GM18951 (cell line): ENCODE results near the gene SULT2B1.

Experiments
- POLR2A ChIP-seq: IDR thresholded peaks from 4 replicates; pipeline ENCODE4 v1.6.1; 2011; ENCODE audit warnings: mild to moderate bottlenecking; ENCODE audit not compliant: insufficient read length, insufficient read depth; ENCODE audit errors: extremely low read depth
- in situ Hi-C: fragments of 300-500 bp; cut with MboI; formaldehyde crosslinking; loops from one replicate; pipeline ENCODE4 v1.12.0; 2022; ENCODE audit warnings: low sequenced_read_pairs, mixed read lengths, inconsistent platforms; ENCODE audit not compliant: unreplicated experiment

Gene SULT2B1

GRCh38 chr19:48617146-48617937 is 65.4 kb downstream of the SULT2B1 start:
- in situ Hi-C loops, result no loop called here
- TF ChIP-seq POLR2A, result no peak

GRCh38 chr19:48618278-48618915 is 66.4 kb downstream of the SULT2B1 start:
- TF ChIP-seq POLR2A, result no peak

DNA sequence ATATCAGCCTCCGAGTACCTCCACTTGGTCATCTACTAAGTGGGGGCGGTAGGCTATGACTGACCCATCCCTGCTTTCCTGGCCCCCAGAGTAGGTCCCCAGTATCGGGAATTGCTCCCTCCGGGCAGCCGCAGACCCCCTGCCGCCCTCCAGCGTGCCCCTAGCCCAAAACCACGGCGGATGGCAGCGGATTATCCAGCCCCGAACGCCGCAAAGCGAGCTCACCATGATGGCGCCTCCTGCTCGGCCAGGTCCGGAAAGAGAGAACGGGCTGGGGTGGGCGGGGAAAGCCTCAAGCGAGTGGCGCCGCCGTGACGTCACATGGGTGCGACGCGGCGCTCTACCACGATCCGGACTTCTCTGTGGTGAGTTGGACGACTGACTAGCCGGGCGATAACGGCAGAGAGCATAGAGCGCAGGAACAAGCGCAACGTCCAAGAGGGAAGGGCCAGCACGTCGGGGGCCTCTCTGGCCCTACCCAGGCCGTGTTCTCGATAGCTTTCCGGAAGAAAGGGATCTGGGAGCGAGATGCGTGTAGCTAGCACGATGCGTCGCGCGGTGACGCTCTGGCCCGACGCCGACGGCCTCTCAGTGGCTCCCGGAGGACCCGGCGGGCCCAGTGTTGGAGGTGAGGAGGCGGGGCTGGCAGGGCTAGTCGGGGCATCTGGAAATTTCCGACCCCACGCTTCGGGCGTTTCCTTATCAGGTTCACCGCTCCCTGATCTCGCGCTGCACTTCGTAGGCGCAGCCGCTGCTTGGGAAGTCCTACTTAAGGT is 67.1 kb downstream of the SULT2B1 start, which contains the start of the genes RPL18 and SPHK2:
TSS of gene RPL18 (minus strand) at position 263 of the 776 bp plus-strand sequence. CDS start at position 228, 35 bp downstream.
TSS of gene SPHK2 (plus strand) at position 591 of the 776 bp plus-strand sequence. CDS start 1,009 bp downstream, outside the sequence.
- in situ Hi-C loops, result no loop called here
- peak; percentile 95 for TF ChIP-seq POLR2A

More at GRCh38 chr19:48618278-48618915, 66.4 kb downstream of the SULT2B1 start:
- in situ Hi-C loops, result no loop called here

DNA sequence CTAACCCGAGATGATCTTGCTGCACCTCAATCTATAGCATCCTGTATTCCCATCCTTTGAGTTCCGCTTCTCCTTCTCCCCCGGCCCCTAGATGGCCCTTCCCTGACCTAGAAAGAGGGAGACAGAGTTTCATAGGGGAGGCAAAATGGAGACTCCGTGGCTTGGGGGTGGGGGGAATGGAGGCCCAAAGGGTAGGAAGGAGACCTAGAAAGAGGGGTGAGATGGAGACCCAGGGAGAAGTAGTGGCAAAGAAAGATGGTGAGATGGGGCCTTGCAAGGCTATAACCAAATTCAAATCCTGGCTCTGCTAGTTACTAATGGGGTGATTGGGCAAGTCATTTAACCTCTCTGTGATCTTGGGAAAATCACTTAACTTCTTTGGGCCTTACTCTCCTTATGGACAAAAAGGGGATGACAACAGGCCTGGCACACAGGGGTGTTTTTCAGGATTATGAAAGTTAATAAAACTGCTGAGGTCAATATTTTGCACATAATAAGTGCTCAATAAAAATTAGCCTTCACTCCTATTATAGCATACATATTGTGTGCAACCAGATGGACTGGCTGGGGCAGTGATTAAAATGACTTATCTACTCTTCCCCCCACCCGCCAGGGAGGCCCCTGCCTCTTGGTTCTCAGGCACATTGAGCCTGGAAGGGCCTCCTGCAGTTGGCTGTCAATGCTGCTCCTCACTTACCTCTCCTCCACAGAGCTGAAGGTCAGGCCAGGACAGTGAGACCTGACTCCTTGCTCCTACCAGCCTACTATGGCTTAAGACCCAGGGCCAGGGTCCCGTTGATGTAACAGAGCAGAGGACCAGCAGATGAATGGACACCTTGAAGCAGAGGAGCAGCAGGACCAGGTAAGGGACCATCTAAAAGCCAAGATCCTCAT is 68.0 kb downstream of the SULT2B1 start:
- in situ Hi-C loops, result no loop called here
- no peak for TF ChIP-seq POLR2A

DNA sequence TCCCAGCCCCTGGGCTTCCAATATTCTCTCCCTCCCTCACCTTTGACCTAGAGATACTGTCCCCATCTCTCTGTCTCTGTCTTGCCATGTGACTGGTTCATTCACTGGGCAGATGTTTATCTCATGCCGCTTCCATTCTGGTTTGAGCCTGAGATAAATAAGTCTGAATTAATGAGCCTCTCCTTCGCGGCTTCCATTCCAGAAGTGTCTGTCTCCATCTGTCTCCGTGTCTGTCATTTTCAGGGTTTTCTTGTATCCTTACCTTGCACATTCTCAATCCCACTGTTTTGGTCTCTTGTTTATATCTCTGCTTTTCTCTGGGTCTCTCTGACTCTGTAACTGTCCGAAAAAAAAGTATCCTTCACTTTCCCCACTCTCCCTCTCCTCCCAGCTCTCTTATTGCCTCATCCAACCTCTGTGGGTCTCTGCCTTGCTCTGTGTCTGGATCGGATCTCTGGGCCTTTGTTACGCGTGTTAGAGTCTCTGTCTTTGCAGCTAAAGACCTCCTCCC is 71.6 kb downstream of the SULT2B1 start:
- in situ Hi-C loops, result no loop called here
- no peak for TF ChIP-seq POLR2A

DNA sequence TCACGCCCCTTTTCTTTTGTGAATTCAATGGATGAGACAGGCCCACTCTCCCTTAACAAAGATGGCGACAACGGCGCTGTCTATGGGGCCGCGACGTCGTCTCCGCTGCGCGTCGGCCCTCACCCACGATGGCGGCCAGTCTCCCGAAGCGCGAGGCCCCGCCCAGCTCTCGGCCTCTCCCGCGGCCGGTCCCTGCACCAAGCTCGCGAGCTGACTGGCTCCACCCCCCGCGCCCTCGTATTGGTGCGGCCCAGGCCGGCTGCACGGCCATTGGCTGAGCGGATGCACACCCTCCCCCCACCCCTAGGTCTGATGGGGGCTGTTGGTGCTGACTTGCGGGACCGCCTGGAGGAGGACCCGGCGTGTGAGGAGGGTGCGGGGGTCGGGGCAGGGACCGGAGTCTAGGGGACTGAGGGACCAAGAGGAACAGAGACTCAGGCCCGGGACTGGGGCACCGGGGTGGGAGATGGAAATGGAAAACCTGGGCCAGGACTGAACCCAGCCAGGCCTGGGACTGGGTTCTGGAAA is 72.2 kb downstream of the SULT2B1 start:
- in situ Hi-C loops, result no loop called here
- TF ChIP-seq POLR2A, result peak; percentile 51

DNA sequence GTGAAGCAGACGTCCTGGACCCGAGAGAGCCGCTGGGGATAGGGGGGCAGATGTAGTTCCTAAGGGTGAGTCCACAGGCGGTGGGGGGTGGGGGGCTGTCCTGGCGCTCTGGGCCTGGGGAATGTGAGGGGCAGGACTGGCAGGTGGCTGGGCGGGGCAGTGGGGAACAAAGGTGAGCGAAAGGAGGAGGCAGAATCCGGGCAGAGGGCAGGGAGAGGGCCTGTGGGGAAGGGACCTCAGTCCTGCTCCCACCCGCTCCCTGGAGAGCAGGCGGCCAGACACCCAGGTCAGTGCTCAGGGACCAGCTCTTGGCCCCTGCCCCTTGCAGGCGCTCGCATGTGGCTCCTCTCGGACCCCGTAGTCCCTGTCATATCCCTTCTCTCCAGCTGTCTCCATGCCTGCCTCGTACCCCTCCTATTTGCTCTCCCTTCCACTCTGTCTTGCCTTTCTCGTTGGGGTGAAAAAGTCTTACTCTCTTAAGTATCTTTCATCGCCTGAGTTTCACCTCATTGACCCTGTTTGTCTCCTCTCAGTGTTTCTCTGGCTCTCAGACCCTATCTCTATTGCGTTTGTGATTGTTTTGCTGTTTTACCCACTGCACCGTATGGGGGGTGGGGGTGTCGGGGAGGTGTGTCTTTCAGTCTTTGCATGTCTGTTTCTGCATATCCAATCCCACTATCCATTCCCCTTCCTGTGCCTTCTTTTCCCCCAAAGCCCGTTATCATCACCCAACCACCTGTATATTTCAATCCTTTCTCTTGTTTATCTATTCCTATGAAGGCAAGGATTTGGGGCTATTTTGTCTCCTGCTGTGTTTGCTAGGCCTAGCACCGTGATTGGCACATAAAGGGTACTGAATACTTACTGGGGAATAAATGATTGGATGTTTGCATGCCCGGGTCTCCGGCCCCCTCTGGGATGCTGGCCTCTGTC is 73.1 kb downstream of the SULT2B1 start:
- in situ Hi-C loops, result no loop called here
- TF ChIP-seq POLR2A, result no peak

GRCh38 chr19:48625891-48626327 is 73.9 kb downstream of the SULT2B1 start:
- in situ Hi-C loops, result no loop called here
- TF ChIP-seq POLR2A, result no peak

DNA sequence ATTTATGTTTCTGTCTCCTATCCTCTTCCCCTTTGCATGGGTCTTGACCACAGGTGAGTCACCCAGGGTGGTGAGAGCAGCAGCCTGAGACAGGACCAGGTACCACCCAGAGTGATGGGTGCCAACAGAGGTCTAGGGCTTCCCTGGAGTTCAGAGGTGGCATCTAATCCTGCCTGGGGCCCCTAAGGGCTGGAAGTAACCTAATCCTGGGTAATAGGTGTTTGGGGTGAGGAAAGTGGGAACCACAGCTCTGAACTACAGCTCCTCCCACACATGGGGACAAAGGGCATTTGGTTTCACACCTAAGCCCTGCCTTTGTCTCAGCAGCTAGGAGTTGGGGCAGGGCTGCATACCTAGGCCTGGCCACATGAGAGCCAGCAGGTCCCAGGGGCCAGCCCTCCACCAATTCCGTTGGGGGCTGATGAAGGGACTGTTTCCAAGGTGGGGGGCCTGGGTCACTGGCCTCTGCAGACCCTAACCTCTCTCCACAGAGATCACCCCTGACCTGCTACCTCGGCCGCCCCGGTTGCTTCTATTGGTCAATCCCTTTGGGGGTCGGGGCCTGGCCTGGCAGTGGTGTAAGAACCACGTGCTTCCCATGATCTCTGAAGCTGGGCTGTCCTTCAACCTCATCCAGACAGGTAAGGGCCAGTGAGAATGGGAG is 75.4 kb downstream of the SULT2B1 start:
- in situ Hi-C loops, result no loop called here
- no peak for TF ChIP-seq POLR2A

DNA sequence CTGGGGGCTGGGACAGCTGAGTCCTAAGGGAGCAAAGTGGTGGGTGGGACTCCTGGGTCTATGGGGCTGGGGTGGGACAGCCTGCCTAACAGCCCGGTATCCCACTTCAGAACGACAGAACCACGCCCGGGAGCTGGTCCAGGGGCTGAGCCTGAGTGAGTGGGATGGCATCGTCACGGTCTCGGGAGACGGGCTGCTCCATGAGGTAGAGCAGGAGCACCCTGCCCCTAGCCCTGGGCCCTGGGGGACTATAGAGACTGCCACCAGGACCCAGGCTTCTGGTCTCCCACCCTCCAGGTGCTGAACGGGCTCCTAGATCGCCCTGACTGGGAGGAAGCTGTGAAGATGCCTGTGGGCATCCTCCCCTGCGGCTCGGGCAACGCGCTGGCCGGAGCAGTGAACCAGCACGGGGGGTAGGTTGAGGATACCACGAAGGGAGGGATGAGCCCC is 75.9 kb downstream of the SULT2B1 start:
- in situ Hi-C loops, result no loop called here
- no peak for TF ChIP-seq POLR2A
